ENCODE data around the gene LDLRAD3.

DNA sequence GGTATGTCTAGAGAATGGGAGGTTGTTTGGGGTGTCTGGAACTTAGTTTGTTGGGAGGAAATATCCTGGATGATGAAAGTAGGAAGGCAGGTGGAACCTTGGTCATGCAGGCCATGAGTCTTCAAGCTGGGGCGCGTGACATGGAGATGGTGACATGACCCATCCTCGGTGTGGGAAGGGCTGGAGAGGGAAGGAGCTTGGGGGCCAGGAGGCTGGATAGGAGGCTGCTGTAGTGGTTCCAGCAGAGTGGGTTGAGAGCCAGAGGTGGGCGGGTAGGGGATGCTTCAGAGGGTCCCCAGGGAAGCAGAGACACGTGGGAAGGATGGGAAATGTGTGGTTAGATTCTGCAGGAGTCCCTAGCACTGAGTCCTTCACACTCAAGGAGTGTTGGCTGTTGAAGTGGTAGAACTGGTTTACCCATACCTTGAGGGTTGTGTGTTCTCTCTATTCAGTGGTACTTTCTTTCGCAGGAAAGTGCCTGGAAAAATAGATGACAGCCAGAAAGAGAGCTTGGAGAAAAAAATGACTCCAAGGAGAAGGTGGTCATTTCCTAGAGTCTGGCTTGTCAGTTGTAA is 56.8 kb downstream of the LDLRAD3 start:
- TF ChIP-seq, protein P1, sequence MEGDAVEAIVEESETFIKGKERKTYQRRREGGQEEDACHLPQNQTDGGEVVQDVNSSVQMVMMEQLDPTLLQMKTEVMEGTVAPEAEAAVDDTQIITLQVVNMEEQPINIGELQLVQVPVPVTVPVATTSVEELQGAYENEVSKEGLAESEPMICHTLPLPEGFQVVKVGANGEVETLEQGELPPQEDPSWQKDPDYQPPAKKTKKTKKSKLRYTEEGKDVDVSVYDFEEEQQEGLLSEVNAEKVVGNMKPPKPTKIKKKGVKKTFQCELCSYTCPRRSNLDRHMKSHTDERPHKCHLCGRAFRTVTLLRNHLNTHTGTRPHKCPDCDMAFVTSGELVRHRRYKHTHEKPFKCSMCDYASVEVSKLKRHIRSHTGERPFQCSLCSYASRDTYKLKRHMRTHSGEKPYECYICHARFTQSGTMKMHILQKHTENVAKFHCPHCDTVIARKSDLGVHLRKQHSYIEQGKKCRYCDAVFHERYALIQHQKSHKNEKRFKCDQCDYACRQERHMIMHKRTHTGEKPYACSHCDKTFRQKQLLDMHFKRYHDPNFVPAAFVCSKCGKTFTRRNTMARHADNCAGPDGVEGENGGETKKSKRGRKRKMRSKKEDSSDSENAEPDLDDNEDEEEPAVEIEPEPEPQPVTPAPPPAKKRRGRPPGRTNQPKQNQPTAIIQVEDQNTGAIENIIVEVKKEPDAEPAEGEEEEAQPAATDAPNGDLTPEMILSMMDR (IDR thresholded peaks at IDR 0.05), result no peak
- TF ChIP-seq POLR2A (IDR thresholded peaks at IDR 0.05), result no peak

Data from prostate gland (tissue), 2 donors.